ENCODE data around the gene MPHOSPH8. TPM values are rescaled to one million over a fixed set of nuclear protein-coding genes. Genes with fewer than 3 reads are reported as not detected.

Gene MPHOSPH8
- total and polyA plus RNA-seq, 2 of the 4 experiments (the other 2 are of a cell fraction): 11.7 to 16.4 TPM

GRCh38 chr13:19624265-19624664, 9.2 kb upstream of the MPHOSPH8 start:
- Histone ChIP-seq H2AK9ac (replicated peaks; ENCODE audit: low read depth, low read length, poor library complexity) (no peak overlapping the region), H3K18ac (ENCODE audit: low read depth, low read length) (no peak overlapping the region), H3K4me3 (ENCODE audit: insufficient read depth, low read depth, low read length) (no peak overlapping the region), H3K14ac (replicated peaks; ENCODE audit: low read depth, low read length) (no peak overlapping the region), H3K9ac (ENCODE audit: low read depth, low read length) (no peak overlapping the region), H2BK120ac (ENCODE audit: low read depth, low read length) (no peak overlapping the region), H3K23ac (ENCODE audit: low read depth, low read length) (no peak overlapping the region), H3K27me3 (ENCODE audit: control insufficient read depth, insufficient read depth, low read length) (no peaks in the 10 kb centered on the region), H3K79me1 (ENCODE audit: low read depth in 1 of 2, low read length in 2 of 2) (peaks cover 0 to 3% of the 10 kb centered on the region in 2 experiments; a peak in 1 of 4 replicates), H3K36me3 (ENCODE audit: control insufficient read depth, insufficient read depth, low read length) (no peaks in the 10 kb centered on the region), H2AK5ac (ENCODE audit: low read depth, low read length) (no peak overlapping the region), H4K91ac (ENCODE audit: insufficient read depth, low read depth, low read length) (no peak overlapping the region), H3K9me1 (ENCODE audit: insufficient read depth, low read length) (no peaks in the 10 kb centered on the region; the same call in 1 of the 2 replicates), H4K20me1 (ENCODE audit: insufficient read depth, low read length) (no peaks in the 10 kb centered on the region), H3K4me2 (ENCODE audit: low read depth, low read length) (no peak overlapping the region), H4K8ac (ENCODE audit: low read depth in 2 of 2, low read length in 2 of 2) (no peak overlapping the region), H2BK20ac (ENCODE audit: low read depth, low read length) (no peak overlapping the region), H3K9me3 (ENCODE audit: control insufficient read depth, insufficient read depth, low read length) (no peaks in the 10 kb centered on the region), H2BK5ac (ENCODE audit: low read depth, low read length, poor library complexity, severe bottlenecking) (no peak overlapping the region), H3K4ac (ENCODE audit: low read depth, low read length) (no peak overlapping the region), H2BK15ac (ENCODE audit: low read depth, low read length) (no peak overlapping the region), H2AFZ (replicated peaks; ENCODE audit: low read length, poor library complexity) (no peak overlapping the region), H3K56ac (ENCODE audit: extremely low read depth, insufficient read depth, low read length) (no peak overlapping the region), H4K5ac (ENCODE audit: low read depth, low read length) (no peak overlapping the region), H3K27ac (ENCODE audit: insufficient read depth, low read length) (no peak overlapping the region), H3K4me1 (ENCODE audit: control insufficient read depth, insufficient read depth, low read length) (no peaks in the 10 kb centered on the region)
- CTCF ChIA-PET: interaction anchor here (0.6 kb wide), 1 partner anchor 22 kb away, joined by 3 read pairs; no protein-coding TSS in a partner anchor
- in situ Hi-C loops (cut with MboI; ENCODE audit: low sequenced_read_pairs): loop anchor here (10.0 kb wide), 1 partner anchor 59 kb away; the partner anchor contains the start of gene TPTE2
- ATAC-seq (ENCODE audit: low read depth) (no peak), DNase-seq (no peak)
- WGBS, 2 experiments (ENCODE audit: extremely low coverage in 2 of 2, insufficient read length in 1 of 2): no CpG with 5 or more reads among the region's 2 CpGs
- POLR2A ChIA-PET (ENCODE audit: unreplicated experiment): no interaction called here
- dilution Hi-C loops (cut with HindIII; ENCODE audit: low sequenced_read_pairs, unreplicated experiment): no loop called here
- TF ChIP-seq RFX5 (IDR thresholded peaks at IDR 0.05; ENCODE audit: low read depth, low read length) (no peak), CHD1 (IDR thresholded peaks at IDR 0.05; ENCODE audit: low read depth, low read length) (no peak), CEBPB (IDR thresholded peaks at IDR 0.05; ENCODE audit: low read depth, low read length) (no peak), SMC3 (IDR thresholded peaks at IDR 0.05; ENCODE audit: low read depth, low read length) (no peak), FOS (IDR thresholded peaks at IDR 0.05; ENCODE audit: low read depth, low read length) (no peak), RAD21 (IDR thresholded peaks at IDR 0.05; ENCODE audit: low read length) (no peak), MXI1 (IDR thresholded peaks at IDR 0.05; ENCODE audit: borderline replicate concordance, low read depth, low read length) (no peak), POLR2A (IDR thresholded peaks at IDR 0.05; ENCODE audit: low read depth, low read length) (no peak), RCOR1 (IDR thresholded peaks at IDR 0.05; ENCODE audit: insufficient replicate concordance, low read length) (no peak), NFE2L2 (IDR thresholded peaks at IDR 0.05; ENCODE audit: low read depth, low read length) (no peak), BHLHE40 (IDR thresholded peaks at IDR 0.05; ENCODE audit: low read depth, low read length) (no peak), MAFK (IDR thresholded peaks at IDR 0.05; ENCODE audit: low read depth, low read length) (no peak), ELK1 (IDR thresholded peaks at IDR 0.05; ENCODE audit: borderline replicate concordance, low read depth, low read length) (no peak), MAZ (IDR thresholded peaks at IDR 0.05; ENCODE audit: borderline replicate concordance, low read depth, low read length) (no peak)
- TF ChIP-seq, protein P1, sequence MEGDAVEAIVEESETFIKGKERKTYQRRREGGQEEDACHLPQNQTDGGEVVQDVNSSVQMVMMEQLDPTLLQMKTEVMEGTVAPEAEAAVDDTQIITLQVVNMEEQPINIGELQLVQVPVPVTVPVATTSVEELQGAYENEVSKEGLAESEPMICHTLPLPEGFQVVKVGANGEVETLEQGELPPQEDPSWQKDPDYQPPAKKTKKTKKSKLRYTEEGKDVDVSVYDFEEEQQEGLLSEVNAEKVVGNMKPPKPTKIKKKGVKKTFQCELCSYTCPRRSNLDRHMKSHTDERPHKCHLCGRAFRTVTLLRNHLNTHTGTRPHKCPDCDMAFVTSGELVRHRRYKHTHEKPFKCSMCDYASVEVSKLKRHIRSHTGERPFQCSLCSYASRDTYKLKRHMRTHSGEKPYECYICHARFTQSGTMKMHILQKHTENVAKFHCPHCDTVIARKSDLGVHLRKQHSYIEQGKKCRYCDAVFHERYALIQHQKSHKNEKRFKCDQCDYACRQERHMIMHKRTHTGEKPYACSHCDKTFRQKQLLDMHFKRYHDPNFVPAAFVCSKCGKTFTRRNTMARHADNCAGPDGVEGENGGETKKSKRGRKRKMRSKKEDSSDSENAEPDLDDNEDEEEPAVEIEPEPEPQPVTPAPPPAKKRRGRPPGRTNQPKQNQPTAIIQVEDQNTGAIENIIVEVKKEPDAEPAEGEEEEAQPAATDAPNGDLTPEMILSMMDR (conservative IDR thresholded peaks at IDR 0.05; ENCODE audit: low read depth, low read length): no peak
- TF ChIP-seq, protein P2, sequence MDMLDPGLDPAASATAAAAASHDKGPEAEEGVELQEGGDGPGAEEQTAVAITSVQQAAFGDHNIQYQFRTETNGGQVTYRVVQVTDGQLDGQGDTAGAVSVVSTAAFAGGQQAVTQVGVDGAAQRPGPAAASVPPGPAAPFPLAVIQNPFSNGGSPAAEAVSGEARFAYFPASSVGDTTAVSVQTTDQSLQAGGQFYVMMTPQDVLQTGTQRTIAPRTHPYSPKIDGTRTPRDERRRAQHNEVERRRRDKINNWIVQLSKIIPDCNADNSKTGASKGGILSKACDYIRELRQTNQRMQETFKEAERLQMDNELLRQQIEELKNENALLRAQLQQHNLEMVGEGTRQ (IDR thresholded peaks at IDR 0.05; ENCODE audit: low read depth, low read length): no peak
- BruUV-seq (replicated peaks): no TSS peak
- intact Hi-C loops (cut with micrococcal nuclease): no loop called here
